ENCODE data around the gene ZBTB49.

The ZBTB49 gene

GRCh38 chr4:4289597-4289940 lies 482 bp upstream of the ZBTB49 start:
- no peak for DNase-seq (ENCODE audit: extremely low spot score)
- ChIA-PET CTCF (no interaction called here), POLR2A (interaction anchor here (0.7 to 1.4 kb wide), 6 partner anchors 10 to 49 kb away, joined by 3 to 5 read pairs (median 4); partner anchors contain the start of gene TMEM128)
- no peak for TF ChIP-seq FOXK2 (IDR thresholded peaks at IDR 0.05)
- no peak for TF ChIP-seq TARDBP (IDR thresholded peaks at IDR 0.05)
- no peak for TF ChIP-seq ELF4 (IDR thresholded peaks at IDR 0.05)
- no peak for TF ChIP-seq L3MBTL2 (conservative IDR thresholded peaks at IDR 0.05)
- TF ChIP-seq LEF1 (IDR thresholded peaks at IDR 0.05; ENCODE audit: borderline replicate concordance): no peak
- TF ChIP-seq SP1 (IDR thresholded peaks at IDR 0.05): no peak
- TF ChIP-seq CTBP1 (IDR thresholded peaks at IDR 0.05; ENCODE audit: borderline replicate concordance): no peak
- TF ChIP-seq ZNF384 (IDR thresholded peaks at IDR 0.05): no peak
- TF ChIP-seq ARNT (IDR thresholded peaks at IDR 0.05): no peak
- no peak for TF ChIP-seq NFRKB (IDR thresholded peaks at IDR 0.05)

GRCh38 chr4:4293279-4293678 lies 3.2 kb downstream of the ZBTB49 start:
- POLR2A ChIA-PET: no interaction called here
- no peak for DNase-seq (ENCODE audit: extremely low spot score)
- CTCF ChIA-PET: interaction anchor here (0.6 kb wide), 1 partner anchor 137 kb away, joined by 3 read pairs; no protein-coding TSS in a partner anchor
- TF ChIP-seq ARNT (IDR thresholded peaks at IDR 0.05) (no peak), HDGF (IDR thresholded peaks at IDR 0.05; ENCODE audit: borderline replicate concordance) (no peak)

- ChIA-PET POLR2A (no interaction called here), CTCF (no interaction called here)
- TF ChIP-seq TARDBP (IDR thresholded peaks at IDR 0.05): no peak
- TF ChIP-seq L3MBTL2 (conservative IDR thresholded peaks at IDR 0.05): no peak
- no peak for TF ChIP-seq HDGF (IDR thresholded peaks at IDR 0.05; ENCODE audit: borderline replicate concordance)
- no peak for TF ChIP-seq SUZ12 (IDR thresholded peaks at IDR 0.05)
- TF ChIP-seq FOXA1 (IDR thresholded peaks at IDR 0.05): no peak
- no peak for TF ChIP-seq ARNT (IDR thresholded peaks at IDR 0.05)
- TF ChIP-seq CTBP1 (IDR thresholded peaks at IDR 0.05; ENCODE audit: borderline replicate concordance): no peak
- TF ChIP-seq ELF4 (IDR thresholded peaks at IDR 0.05): no peak
- no peak for TF ChIP-seq SP1 (IDR thresholded peaks at IDR 0.05)
- no peak for DNase-seq (ENCODE audit: extremely low spot score)
Measured at GRCh38 chr4:4296283-4296846, 6.3 kb downstream of the ZBTB49 start.

DNA sequence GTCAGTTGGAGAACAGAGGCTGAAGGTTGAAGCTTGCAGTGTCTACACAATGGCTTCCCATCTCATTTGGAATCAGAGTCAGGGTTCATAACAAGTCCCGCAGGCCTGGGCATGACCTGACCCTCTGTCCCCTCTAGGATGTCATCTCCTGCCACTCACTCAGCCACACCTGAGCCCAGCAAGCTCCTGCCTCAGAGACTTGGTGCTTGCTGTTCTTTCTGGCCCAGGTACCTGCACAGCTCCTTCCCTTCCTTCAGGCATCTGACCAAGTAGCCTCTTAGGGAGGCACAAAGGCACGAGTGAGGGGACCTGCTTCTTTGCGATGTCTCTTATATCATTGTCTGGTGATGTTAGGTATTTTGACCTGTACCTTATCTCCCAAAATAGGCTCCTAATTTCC lies 9.0 kb downstream of the ZBTB49 start:
- TF ChIP-seq SP1 (IDR thresholded peaks at IDR 0.05) (no peak), TARDBP (IDR thresholded peaks at IDR 0.05) (no peak), BHLHE40 (IDR thresholded peaks at IDR 0.05; ENCODE audit: borderline replicate concordance) (no peak), PKNOX1 (IDR thresholded peaks at IDR 0.05) (no peak), HDGF (IDR thresholded peaks at IDR 0.05; ENCODE audit: borderline replicate concordance) (no peak), FOXA1 (IDR thresholded peaks at IDR 0.05) (no peak), LEF1 (IDR thresholded peaks at IDR 0.05; ENCODE audit: borderline replicate concordance) (no peak), NFRKB (IDR thresholded peaks at IDR 0.05) (no peak), L3MBTL2 (conservative IDR thresholded peaks at IDR 0.05) (no peak), ELF4 (IDR thresholded peaks at IDR 0.05) (no peak), CTBP1 (IDR thresholded peaks at IDR 0.05; ENCODE audit: borderline replicate concordance) (no peak)
- POLR2A ChIA-PET: no interaction called here
- DNase-seq (ENCODE audit: extremely low spot score): no peak
- CTCF ChIA-PET: no interaction called here

DNA sequence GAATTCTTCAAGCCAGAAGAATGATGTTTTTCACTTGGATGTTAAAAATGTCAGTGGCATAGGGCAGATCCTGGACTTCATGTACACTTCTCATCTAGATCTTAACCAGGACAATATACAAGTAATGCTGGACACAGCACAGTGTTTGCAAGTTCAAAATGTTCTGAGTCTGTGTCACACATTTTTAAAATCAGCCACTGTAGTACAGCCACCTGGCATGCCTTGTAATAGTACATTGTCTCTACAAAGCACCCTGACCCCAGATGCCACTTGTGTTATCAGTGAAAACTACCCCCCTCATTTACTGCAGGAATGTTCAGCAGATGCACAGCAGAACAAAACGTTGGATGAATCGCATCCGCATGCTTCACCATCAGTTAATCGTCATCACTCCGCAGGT lies 11.9 kb downstream of the ZBTB49 start:
- CTCF ChIA-PET: no interaction called here
- TF ChIP-seq HDGF (IDR thresholded peaks at IDR 0.05; ENCODE audit: borderline replicate concordance) (no peak), ZNF384 (IDR thresholded peaks at IDR 0.05) (no peak), NFRKB (IDR thresholded peaks at IDR 0.05) (no peak), SP1 (IDR thresholded peaks at IDR 0.05) (no peak), LEF1 (IDR thresholded peaks at IDR 0.05; ENCODE audit: borderline replicate concordance) (no peak), FOXA1 (IDR thresholded peaks at IDR 0.05) (no peak), ARNT (IDR thresholded peaks at IDR 0.05) (no peak), CTBP1 (IDR thresholded peaks at IDR 0.05; ENCODE audit: borderline replicate concordance) (no peak), SUZ12 (IDR thresholded peaks at IDR 0.05) (no peak), L3MBTL2 (conservative IDR thresholded peaks at IDR 0.05) (no peak), ELF4 (IDR thresholded peaks at IDR 0.05) (no peak), TARDBP (IDR thresholded peaks at IDR 0.05) (no peak), PKNOX1 (IDR thresholded peaks at IDR 0.05) (no peak), FOXM1 (IDR thresholded peaks at IDR 0.05; ENCODE audit: borderline replicate concordance) (no peak), BHLHE40 (IDR thresholded peaks at IDR 0.05; ENCODE audit: borderline replicate concordance) (no peak), FOXK2 (IDR thresholded peaks at IDR 0.05) (no peak)
- DNase-seq (ENCODE audit: extremely low spot score): no peak
- POLR2A ChIA-PET: interaction anchor here (1.3 kb wide), 1 partner anchor 12 kb away, joined by 3 read pairs; the partner anchor contains the start of genes LYAR and ZBTB49

- ChIA-PET POLR2A (interaction anchor here (1.3 kb wide), 1 partner anchor 13 kb away, joined by 3 read pairs; the partner anchor contains the start of genes LYAR and ZBTB49), CTCF (no interaction called here)
- no peak for DNase-seq (ENCODE audit: extremely low spot score)
- no peak for TF ChIP-seq SUZ12 (IDR thresholded peaks at IDR 0.05)
- no peak for TF ChIP-seq TARDBP (IDR thresholded peaks at IDR 0.05)
- no peak for TF ChIP-seq ZNF384 (IDR thresholded peaks at IDR 0.05)
- TF ChIP-seq CTBP1 (IDR thresholded peaks at IDR 0.05; ENCODE audit: borderline replicate concordance): no peak
- no peak for TF ChIP-seq FOXK2 (IDR thresholded peaks at IDR 0.05)
- TF ChIP-seq FOXM1 (IDR thresholded peaks at IDR 0.05; ENCODE audit: borderline replicate concordance): no peak
- no peak for TF ChIP-seq ELF4 (IDR thresholded peaks at IDR 0.05)
- TF ChIP-seq ARNT (IDR thresholded peaks at IDR 0.05): no peak
- no peak for TF ChIP-seq SP1 (IDR thresholded peaks at IDR 0.05)
- TF ChIP-seq PKNOX1 (IDR thresholded peaks at IDR 0.05): no peak
- no peak for TF ChIP-seq HDGF (IDR thresholded peaks at IDR 0.05; ENCODE audit: borderline replicate concordance)
- no peak for TF ChIP-seq FOXA1 (IDR thresholded peaks at IDR 0.05)
- TF ChIP-seq BHLHE40 (IDR thresholded peaks at IDR 0.05; ENCODE audit: borderline replicate concordance): no peak
- TF ChIP-seq LEF1 (IDR thresholded peaks at IDR 0.05; ENCODE audit: borderline replicate concordance): no peak
Measured at GRCh38 chr4:4302416-4302815, 12.4 kb downstream of the ZBTB49 start.
